Measurements from ENCODE around the gene SOS2.

Gene SOS2

DNA sequence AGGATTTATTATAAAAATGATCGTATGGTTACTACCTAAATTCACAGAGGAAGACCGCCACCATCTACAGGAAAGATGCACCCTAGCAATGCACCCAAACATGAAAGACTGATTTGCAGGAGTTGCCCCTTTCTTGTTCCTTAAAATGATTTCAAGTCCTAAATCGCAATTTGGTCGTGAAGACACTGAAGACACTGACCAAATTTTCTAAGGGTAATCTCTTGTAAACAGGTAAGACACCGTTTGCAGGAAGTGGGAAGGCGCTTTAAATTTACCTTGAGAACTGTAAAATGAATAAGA lies 1.0 kb downstream of the SOS2 start:
- no peak for DNase-seq
- Histone ChIP-seq H3K4me1 (ENCODE audit: control insufficient read depth, insufficient read depth, low read length, poor library complexity, severe bottlenecking) (peaks cover 12% of the 10 kb centered on the region), H3K4me3 (ENCODE audit: insufficient read depth, low read depth, low read length, poor library complexity, severe bottlenecking) (peak overlapping the region; percentile 79)

DNA sequence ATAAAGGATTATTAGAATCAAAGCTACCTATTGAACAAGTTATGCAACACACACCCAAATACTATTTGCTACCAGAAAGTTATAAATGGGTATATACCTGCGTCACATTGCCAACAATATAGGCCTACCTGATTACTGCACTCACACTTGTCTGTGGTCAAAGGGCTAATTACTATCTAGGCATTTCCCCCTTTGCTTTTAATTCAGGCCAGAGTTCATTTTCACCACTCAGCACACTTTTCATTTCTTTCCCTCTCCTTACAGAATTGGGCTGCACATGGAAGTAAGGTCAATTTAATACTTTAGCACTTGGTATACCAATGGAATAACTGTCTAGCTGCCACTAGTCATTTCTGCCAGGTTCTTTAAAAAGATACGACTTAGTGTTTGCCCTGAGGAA lies 1.7 kb downstream of the SOS2 start:
- Histone ChIP-seq H3K4me3 (ENCODE audit: insufficient read depth, low read depth, low read length, poor library complexity, severe bottlenecking) (peak overlapping the region; percentile 79), H3K27me3 (replicated peaks; ENCODE audit: control insufficient read depth, insufficient read depth, low read length, poor library complexity, severe bottlenecking) (no peaks in the 10 kb centered on the region), H3K9me3 (ENCODE audit: control insufficient read depth, low read length) (no peaks in the 10 kb centered on the region), H3K4me1 (ENCODE audit: control insufficient read depth, insufficient read depth, low read length, poor library complexity, severe bottlenecking) (peaks cover 12% of the 10 kb centered on the region), H3K36me3 (ENCODE audit: control insufficient read depth, insufficient read depth, low read length) (no peaks in the 10 kb centered on the region), H3K27ac (ENCODE audit: insufficient read depth, low read length, poor library complexity, severe bottlenecking) (no peak overlapping the region)
- no peak for DNase-seq

More for the DNA sequence above, 1.0 kb downstream of the SOS2 start:
- Histone ChIP-seq H3K27me3 (replicated peaks; ENCODE audit: control insufficient read depth, insufficient read depth, low read length, poor library complexity, severe bottlenecking) (no peaks in the 10 kb centered on the region), H3K36me3 (ENCODE audit: control insufficient read depth, insufficient read depth, low read length) (no peaks in the 10 kb centered on the region), H3K9me3 (ENCODE audit: control insufficient read depth, low read length) (no peaks in the 10 kb centered on the region), H3K27ac (ENCODE audit: insufficient read depth, low read length, poor library complexity, severe bottlenecking) (peak overlapping the region; percentile 90)

DNA sequence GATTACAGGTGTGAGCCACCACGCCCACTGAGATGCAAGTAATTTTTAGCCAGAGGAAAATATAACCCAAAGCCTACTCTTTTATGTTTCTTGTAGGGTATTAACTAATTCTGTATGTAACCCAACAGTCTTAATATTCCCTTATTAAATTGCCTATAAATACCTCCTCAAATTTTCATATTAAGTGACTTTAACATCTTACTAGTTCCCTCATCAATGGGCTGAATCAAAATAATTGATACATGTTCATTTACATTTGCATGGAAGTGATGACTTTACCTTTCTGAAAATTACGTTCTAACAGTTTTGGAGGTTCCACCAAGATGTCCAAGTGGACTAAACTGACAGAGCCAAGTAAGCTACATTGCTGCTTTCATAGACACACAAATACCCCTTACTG lies 3.1 kb downstream of the SOS2 start:
- Histone ChIP-seq H3K4me3 (ENCODE audit: insufficient read depth, low read depth, low read length, poor library complexity, severe bottlenecking) (no peak overlapping the region), H3K36me3 (ENCODE audit: control insufficient read depth, insufficient read depth, low read length) (no peaks in the 10 kb centered on the region), H3K9me3 (ENCODE audit: control insufficient read depth, low read length) (no peaks in the 10 kb centered on the region), H3K27ac (ENCODE audit: insufficient read depth, low read length, poor library complexity, severe bottlenecking) (no peak overlapping the region), H3K4me1 (ENCODE audit: control insufficient read depth, insufficient read depth, low read length, poor library complexity, severe bottlenecking) (peaks cover 12% of the 10 kb centered on the region), H3K27me3 (replicated peaks; ENCODE audit: control insufficient read depth, insufficient read depth, low read length, poor library complexity, severe bottlenecking) (no peaks in the 10 kb centered on the region)
- DNase-seq = no peak

GRCh38 chr14:50225974-50226297 lies 5.4 kb downstream of the SOS2 start:
- peaks cover 8% of the 10 kb centered on the region for H3K4me1 ChIP-seq (ENCODE audit: control insufficient read depth, insufficient read depth, low read length, poor library complexity, severe bottlenecking)
- no peak overlapping the region for H3K4me3 ChIP-seq (ENCODE audit: insufficient read depth, low read depth, low read length, poor library complexity, severe bottlenecking)
- H3K9me3 ChIP-seq (ENCODE audit: control insufficient read depth, low read length) = no peaks in the 10 kb centered on the region
- no peaks in the 10 kb centered on the region for H3K27me3 ChIP-seq (replicated peaks; ENCODE audit: control insufficient read depth, insufficient read depth, low read length, poor library complexity, severe bottlenecking)
- peak overlapping the region; percentile 11 for H3K27ac ChIP-seq (ENCODE audit: insufficient read depth, low read length, poor library complexity, severe bottlenecking)
- DNase-seq = no peak
- no peaks in the 10 kb centered on the region for H3K36me3 ChIP-seq (ENCODE audit: control insufficient read depth, insufficient read depth, low read length)

DNA sequence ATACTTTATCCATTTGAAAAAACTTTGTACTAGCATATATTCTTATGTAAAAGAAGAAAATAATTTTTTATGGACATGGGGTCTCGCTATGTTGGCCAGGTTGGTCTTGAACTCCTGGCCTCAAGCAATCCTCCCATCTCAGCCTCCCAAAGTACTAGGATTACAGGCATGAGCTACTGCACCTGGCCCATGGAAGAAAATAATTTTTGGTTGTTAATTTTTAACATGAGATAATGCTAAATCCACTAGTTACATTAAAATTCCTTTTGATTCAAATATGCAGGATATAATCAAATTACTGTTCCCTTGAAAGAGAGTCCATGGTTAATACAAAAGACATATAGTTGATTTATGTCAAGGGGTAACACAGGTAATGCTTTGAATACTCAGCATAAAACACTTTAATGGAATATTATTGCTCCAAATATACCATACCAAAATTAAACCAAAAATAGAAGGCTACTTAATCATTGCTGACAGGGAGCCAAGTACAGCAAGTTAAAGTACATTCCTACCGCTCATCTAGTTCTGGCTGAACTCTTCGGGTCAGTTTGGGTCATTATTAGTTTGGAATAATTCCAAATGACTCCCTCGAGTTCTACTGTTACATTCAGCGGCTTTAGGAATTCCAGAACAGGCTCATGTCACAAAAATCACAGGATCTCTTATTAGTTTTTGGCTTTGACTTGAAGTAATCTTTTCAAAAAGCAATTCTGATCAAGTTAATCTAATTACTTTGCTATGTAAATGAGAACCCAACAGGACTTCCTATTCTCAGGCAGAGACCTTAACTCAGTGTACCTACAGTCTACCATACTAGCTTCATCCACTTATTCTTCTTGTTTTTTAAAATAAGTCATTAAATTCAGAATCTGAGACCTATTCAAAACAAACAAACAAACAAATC lies 6.1 kb downstream of the SOS2 start:
- H3K36me3 ChIP-seq (ENCODE audit: control insufficient read depth, insufficient read depth, low read length) = no peaks in the 10 kb centered on the region
- H3K27me3 ChIP-seq (replicated peaks; ENCODE audit: control insufficient read depth, insufficient read depth, low read length, poor library complexity, severe bottlenecking) = no peaks in the 10 kb centered on the region
- no peaks in the 10 kb centered on the region for H3K9me3 ChIP-seq (ENCODE audit: control insufficient read depth, low read length)
- H3K4me3 ChIP-seq (ENCODE audit: insufficient read depth, low read depth, low read length, poor library complexity, severe bottlenecking) = no peak overlapping the region
- H3K27ac ChIP-seq (ENCODE audit: insufficient read depth, low read length, poor library complexity, severe bottlenecking) = peak overlapping the region; percentile 11
- DNase-seq = no peak
- H3K4me1 ChIP-seq (ENCODE audit: control insufficient read depth, insufficient read depth, low read length, poor library complexity, severe bottlenecking) = peaks cover 8% of the 10 kb centered on the region

DNA sequence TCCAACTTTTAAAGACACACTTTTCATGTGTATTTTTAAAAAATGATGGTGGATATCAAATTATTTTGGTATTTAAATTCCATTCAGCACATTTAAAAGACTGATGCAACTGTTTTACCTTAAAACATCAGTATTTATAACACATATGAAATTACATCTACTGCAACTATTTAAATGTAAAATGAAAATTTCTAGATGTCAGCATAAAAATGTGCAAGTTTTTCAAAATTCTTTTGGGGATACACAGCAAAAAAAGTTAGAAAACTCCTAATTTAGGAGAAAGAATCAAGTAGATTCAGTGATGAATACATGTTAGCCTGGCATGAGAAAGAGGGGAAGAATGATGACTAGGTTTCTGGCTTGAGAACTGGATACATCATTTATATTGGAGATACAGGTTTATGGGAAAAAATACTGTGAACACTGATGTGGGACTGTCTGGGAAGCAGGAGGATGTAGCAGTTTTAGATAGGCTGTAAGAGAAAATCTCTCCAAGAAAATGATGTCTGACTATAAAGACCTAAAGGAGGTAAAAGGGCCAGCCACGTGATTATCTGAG lies 9.2 kb downstream of the SOS2 start:
- H3K36me3 ChIP-seq (ENCODE audit: control insufficient read depth, insufficient read depth, low read length) = no peaks in the 10 kb centered on the region
- no peaks in the 10 kb centered on the region for H3K27me3 ChIP-seq (replicated peaks; ENCODE audit: control insufficient read depth, insufficient read depth, low read length, poor library complexity, severe bottlenecking)
- no peak overlapping the region for H3K4me3 ChIP-seq (ENCODE audit: insufficient read depth, low read depth, low read length, poor library complexity, severe bottlenecking)
- DNase-seq = no peak
- H3K27ac ChIP-seq (ENCODE audit: insufficient read depth, low read length, poor library complexity, severe bottlenecking) = no peak overlapping the region
- no peaks in the 10 kb centered on the region for H3K9me3 ChIP-seq (ENCODE audit: control insufficient read depth, low read length)
- H3K4me1 ChIP-seq (ENCODE audit: control insufficient read depth, insufficient read depth, low read length, poor library complexity, severe bottlenecking) = no peaks in the 10 kb centered on the region

GRCh38 chr14:50218501-50218900 lies 12.9 kb downstream of the SOS2 start:
- DNase-seq = no peak
- Histone ChIP-seq H3K4me3 (ENCODE audit: insufficient read depth, low read depth, low read length, poor library complexity, severe bottlenecking) (no peak overlapping the region), H3K9me3 (ENCODE audit: control insufficient read depth, low read length) (no peaks in the 10 kb centered on the region), H3K36me3 (ENCODE audit: control insufficient read depth, insufficient read depth, low read length) (no peaks in the 10 kb centered on the region), H3K4me1 (ENCODE audit: control insufficient read depth, insufficient read depth, low read length, poor library complexity, severe bottlenecking) (no peaks in the 10 kb centered on the region), H3K27me3 (replicated peaks; ENCODE audit: control insufficient read depth, insufficient read depth, low read length, poor library complexity, severe bottlenecking) (no peaks in the 10 kb centered on the region), H3K27ac (ENCODE audit: insufficient read depth, low read length, poor library complexity, severe bottlenecking) (no peak overlapping the region)

GRCh38 chr14:50215416-50215815 lies 16.0 kb downstream of the SOS2 start:
- no peak for DNase-seq
- no peak overlapping the region for H3K4me3 ChIP-seq (ENCODE audit: insufficient read depth, low read depth, low read length, poor library complexity, severe bottlenecking)
- H3K4me1 ChIP-seq (ENCODE audit: control insufficient read depth, insufficient read depth, low read length, poor library complexity, severe bottlenecking) = no peaks in the 10 kb centered on the region
- no peaks in the 10 kb centered on the region for H3K36me3 ChIP-seq (ENCODE audit: control insufficient read depth, insufficient read depth, low read length)
- no peak overlapping the region for H3K27ac ChIP-seq (ENCODE audit: insufficient read depth, low read length, poor library complexity, severe bottlenecking)
- no peaks in the 10 kb centered on the region for H3K27me3 ChIP-seq (replicated peaks; ENCODE audit: control insufficient read depth, insufficient read depth, low read length, poor library complexity, severe bottlenecking)
- no peaks in the 10 kb centered on the region for H3K9me3 ChIP-seq (ENCODE audit: control insufficient read depth, low read length)

GRCh38 chr14:50213795-50214194 lies 17.6 kb downstream of the SOS2 start:
- DNase-seq = no peak
- no peaks in the 10 kb centered on the region for H3K36me3 ChIP-seq (ENCODE audit: control insufficient read depth, insufficient read depth, low read length)
- no peak overlapping the region for H3K27ac ChIP-seq (ENCODE audit: insufficient read depth, low read length, poor library complexity, severe bottlenecking)
- no peaks in the 10 kb centered on the region for H3K27me3 ChIP-seq (replicated peaks; ENCODE audit: control insufficient read depth, insufficient read depth, low read length, poor library complexity, severe bottlenecking)
- no peaks in the 10 kb centered on the region for H3K4me1 ChIP-seq (ENCODE audit: control insufficient read depth, insufficient read depth, low read length, poor library complexity, severe bottlenecking)
- H3K9me3 ChIP-seq (ENCODE audit: control insufficient read depth, low read length) = no peaks in the 10 kb centered on the region
- no peak overlapping the region for H3K4me3 ChIP-seq (ENCODE audit: insufficient read depth, low read depth, low read length, poor library complexity, severe bottlenecking)

GRCh38 chr14:50212726-50213125 lies 18.7 kb downstream of the SOS2 start:
- DNase-seq = no peak
- Histone ChIP-seq H3K36me3 (ENCODE audit: control insufficient read depth, insufficient read depth, low read length) (no peaks in the 10 kb centered on the region), H3K27me3 (replicated peaks; ENCODE audit: control insufficient read depth, insufficient read depth, low read length, poor library complexity, severe bottlenecking) (no peaks in the 10 kb centered on the region), H3K4me3 (ENCODE audit: insufficient read depth, low read depth, low read length, poor library complexity, severe bottlenecking) (no peak overlapping the region), H3K9me3 (ENCODE audit: control insufficient read depth, low read length) (no peaks in the 10 kb centered on the region), H3K27ac (ENCODE audit: insufficient read depth, low read length, poor library complexity, severe bottlenecking) (no peak overlapping the region), H3K4me1 (ENCODE audit: control insufficient read depth, insufficient read depth, low read length, poor library complexity, severe bottlenecking) (no peaks in the 10 kb centered on the region)
